ENCODE measurements around the gene GAB2.

DNA sequence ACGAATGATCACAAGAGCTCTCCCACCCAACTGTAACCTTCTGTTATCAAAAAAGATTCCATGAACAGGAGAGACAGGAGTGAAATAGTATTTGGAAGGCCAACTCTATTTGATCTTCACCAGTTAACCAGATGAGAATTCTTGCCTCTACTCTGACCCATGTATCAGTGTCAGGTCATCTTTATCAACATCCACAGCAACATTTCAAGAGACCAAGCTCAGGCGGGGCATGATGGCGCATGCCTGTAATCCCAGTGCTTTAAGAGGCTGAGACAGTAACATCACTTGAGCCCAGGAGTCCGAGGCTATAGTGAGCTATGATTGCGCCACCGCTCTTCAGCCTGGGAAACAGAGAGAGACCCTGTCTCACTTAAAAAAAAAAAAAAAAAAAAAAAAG, 62.3 kb downstream of the GAB2 start:
- TF ChIP-seq TAF1 (IDR thresholded peaks at IDR 0.05; ENCODE audit: borderline replicate concordance, low read depth, low read length), result no peak
- no peak for TF ChIP-seq POLR2A (IDR thresholded peaks at IDR 0.05; ENCODE audit: low read depth, low read length)
- TF ChIP-seq, protein P1, sequence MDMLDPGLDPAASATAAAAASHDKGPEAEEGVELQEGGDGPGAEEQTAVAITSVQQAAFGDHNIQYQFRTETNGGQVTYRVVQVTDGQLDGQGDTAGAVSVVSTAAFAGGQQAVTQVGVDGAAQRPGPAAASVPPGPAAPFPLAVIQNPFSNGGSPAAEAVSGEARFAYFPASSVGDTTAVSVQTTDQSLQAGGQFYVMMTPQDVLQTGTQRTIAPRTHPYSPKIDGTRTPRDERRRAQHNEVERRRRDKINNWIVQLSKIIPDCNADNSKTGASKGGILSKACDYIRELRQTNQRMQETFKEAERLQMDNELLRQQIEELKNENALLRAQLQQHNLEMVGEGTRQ (IDR thresholded peaks at IDR 0.05; ENCODE audit: borderline replicate concordance, low read depth, low read length), result no peak
- no peak for TF ChIP-seq SMAD1 (IDR thresholded peaks at IDR 0.05; ENCODE audit: low read depth, partially characterized antibody)
- no peak for TF ChIP-seq PML (IDR thresholded peaks at IDR 0.05; ENCODE audit: low read length)
- no peak for TF ChIP-seq GATAD2B (conservative IDR thresholded peaks at IDR 0.05; ENCODE audit: low read depth)
- TF ChIP-seq, protein P2, sequence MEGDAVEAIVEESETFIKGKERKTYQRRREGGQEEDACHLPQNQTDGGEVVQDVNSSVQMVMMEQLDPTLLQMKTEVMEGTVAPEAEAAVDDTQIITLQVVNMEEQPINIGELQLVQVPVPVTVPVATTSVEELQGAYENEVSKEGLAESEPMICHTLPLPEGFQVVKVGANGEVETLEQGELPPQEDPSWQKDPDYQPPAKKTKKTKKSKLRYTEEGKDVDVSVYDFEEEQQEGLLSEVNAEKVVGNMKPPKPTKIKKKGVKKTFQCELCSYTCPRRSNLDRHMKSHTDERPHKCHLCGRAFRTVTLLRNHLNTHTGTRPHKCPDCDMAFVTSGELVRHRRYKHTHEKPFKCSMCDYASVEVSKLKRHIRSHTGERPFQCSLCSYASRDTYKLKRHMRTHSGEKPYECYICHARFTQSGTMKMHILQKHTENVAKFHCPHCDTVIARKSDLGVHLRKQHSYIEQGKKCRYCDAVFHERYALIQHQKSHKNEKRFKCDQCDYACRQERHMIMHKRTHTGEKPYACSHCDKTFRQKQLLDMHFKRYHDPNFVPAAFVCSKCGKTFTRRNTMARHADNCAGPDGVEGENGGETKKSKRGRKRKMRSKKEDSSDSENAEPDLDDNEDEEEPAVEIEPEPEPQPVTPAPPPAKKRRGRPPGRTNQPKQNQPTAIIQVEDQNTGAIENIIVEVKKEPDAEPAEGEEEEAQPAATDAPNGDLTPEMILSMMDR (IDR thresholded peaks at IDR 0.05 in 2 of 3, conservative IDR thresholded peaks at IDR 0.05 in 1 of 3; ENCODE audit: control insufficient read depth in 2 of 3, extremely low read depth in 1 of 3, insufficient read depth in 1 of 3, low read depth in 3 of 3, low read length in 3 of 3), result no peak
- no peak for TF ChIP-seq RAD21 (IDR thresholded peaks at IDR 0.05; ENCODE audit: insufficient read depth, low read depth, low read length)
- TF ChIP-seq, protein P3, sequence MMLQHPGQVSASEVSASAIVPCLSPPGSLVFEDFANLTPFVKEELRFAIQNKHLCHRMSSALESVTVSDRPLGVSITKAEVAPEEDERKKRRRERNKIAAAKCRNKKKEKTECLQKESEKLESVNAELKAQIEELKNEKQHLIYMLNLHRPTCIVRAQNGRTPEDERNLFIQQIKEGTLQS (IDR thresholded peaks at IDR 0.05; ENCODE audit: borderline replicate concordance, extremely low read depth, low read depth, low read length), result no peak
- TF ChIP-seq SMC3 (IDR thresholded peaks at IDR 0.05; ENCODE audit: borderline replicate concordance, low read length), result no peak
- no peak for TF ChIP-seq BCL11A (IDR thresholded peaks at IDR 0.05; ENCODE audit: low read depth, low read length)
- TF ChIP-seq BACH1 (IDR thresholded peaks at IDR 0.05; ENCODE audit: borderline replicate concordance), result no peak
